H7 (cell line): ENCODE results near the gene PROP1. TPM values are rescaled to one million over a fixed set of nuclear protein-coding genes. Genes with fewer than 3 reads are reported as not detected.
"Not testable (repeated sequence)": the region's sequence is repeated elsewhere in the genome, so short reads cannot be mapped to it uniquely, and the experiment has no call there.

Experiments
- DNase-seq: peaks from one replicate; pipeline ENCODE4 v3.0.0; 2012
- H3K27me3 ChIP-seq: 2 replicates; pipeline ENCODE4 v1.6.0; 2011; ENCODE audit warnings: mild to moderate bottlenecking, low read length; ENCODE audit not compliant: control insufficient read depth, insufficient read depth
- H3K36me3 ChIP-seq: replicated peaks from 2 replicates; pipeline ENCODE4 v1.5.1; 2011; ENCODE audit warnings: low read length; ENCODE audit not compliant: control insufficient read depth, insufficient read depth
- H3K4me3 ChIP-seq: 2 replicates; pipeline ENCODE4 v1.5.1; 2011; ENCODE audit warnings: low read depth, mild to moderate bottlenecking, control low read depth, low read length, moderate library complexity; ENCODE audit not compliant: insufficient read depth
- total RNA-seq: library from RNA; depleted of rRNA; stranded (reverse); fragments of >200 nt; shearing (Covaris generic); gene quantifications from 2 replicates; pipeline ENCODE4 v1.2.3, GENCODE V29; 2014

Gene PROP1
- total RNA-seq, 1 experiment from 2014 or later: not detected

- no peaks in the 10 kb centered on the region for H3K27me3 ChIP-seq
- peak; percentile 16 for DNase-seq
- no peak overlapping the region for H3K4me3 ChIP-seq
Measured at GRCh38 chr5:177968661-177969211, 27.3 kb downstream of the PROP1 start.

DNA sequence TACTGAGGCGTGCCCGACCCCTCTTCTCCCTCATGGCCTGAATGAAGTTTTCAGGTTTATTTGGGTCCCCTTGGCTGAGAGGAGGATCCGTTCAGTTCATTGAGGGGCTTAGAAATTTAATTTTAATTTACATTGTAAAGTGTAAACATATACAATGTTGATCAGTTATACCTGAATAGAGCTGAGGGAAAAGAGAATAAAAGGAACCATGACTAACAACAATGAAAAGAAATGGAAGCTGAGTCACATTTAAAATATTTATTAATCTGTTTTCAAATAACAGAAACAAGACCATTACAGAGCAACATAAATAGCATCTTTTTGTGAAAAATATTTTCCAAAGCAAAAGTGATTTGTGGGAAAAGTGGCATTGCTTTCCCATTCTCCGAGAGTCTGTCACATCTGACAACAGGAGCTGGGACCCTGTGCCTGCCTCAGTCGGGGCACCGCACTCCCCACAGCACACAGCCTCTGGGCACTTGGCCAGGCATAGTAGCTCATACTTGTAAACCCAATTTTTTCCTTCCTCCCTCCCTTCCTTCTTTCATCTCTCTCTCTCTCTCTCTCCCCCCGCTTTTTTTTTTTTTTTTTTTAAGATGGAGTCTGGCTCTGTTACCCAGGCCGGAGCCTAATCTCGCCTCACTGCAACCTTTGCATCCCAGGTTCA, 28.7 kb downstream of the PROP1 start:
- Histone ChIP-seq H3K4me3 (no peak overlapping the region), H3K27me3 (no peaks in the 10 kb centered on the region), H3K36me3 (no peaks in the 10 kb centered on the region)
- peak; percentile 10 for DNase-seq

More at GRCh38 chr5:177968661-177969211, 27.3 kb downstream of the PROP1 start:
- no peaks in the 10 kb centered on the region for H3K36me3 ChIP-seq

DNA sequence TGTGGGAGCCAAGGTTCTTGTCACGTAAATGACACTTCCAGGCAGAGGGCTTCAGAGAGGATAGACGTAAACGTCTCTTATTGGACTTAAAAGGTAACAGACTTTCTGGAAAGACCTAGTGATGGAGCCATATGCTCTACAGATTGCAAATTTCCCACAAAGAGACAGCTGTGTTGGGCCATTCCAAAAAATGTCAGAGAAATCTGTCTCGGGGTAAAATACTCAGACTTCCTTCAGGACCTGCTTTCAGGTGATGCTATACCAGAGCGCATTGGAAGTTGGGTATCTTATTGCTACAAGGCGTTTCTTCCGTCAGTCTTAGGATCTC, 29.2 kb downstream of the PROP1 start:
- Histone ChIP-seq H3K36me3 (no peaks in the 10 kb centered on the region), H3K27me3 (no peaks in the 10 kb centered on the region), H3K4me3 (no peak overlapping the region)
- peak; percentile 24 for DNase-seq

DNA sequence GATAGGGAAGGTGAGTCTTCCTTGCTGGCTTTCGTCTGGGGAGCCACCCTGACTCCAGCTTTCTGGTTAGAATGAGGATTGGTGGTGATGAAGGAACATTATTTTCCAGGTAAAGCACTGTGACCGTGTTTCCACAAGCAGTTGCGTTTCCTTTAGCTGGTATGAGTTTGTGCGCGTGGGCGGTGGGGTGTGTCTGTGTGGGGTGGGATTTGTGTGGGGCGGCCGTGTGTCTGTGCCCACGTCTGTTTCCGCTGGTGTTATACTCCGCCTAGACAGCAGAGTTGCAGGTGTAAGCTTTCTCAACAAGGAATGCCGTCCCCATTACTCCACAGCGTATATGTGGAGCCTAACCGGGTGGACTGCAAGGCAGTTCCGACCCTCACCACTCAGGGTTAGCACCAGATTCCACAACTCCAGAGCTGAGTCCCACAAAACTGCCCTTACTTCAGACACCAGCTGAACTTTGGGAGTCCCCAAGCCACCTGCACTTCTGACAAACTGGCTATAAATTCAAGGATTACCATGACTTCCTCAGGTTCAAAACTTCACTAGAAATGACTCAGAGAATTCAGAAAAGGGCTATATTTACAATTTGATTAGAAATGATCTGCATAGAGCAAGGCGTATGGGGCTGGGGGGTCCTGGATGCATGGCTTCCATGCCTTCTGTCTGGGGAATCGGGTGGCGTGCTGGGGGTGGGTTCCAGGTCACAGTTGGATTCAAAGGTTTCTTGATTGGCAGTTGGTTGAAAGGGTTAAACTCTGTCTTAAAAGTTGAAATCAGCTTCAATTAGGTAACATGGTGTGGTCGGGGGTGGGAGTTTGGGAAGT, 29.8 kb downstream of the PROP1 start:
- Histone ChIP-seq H3K4me3 (no peak overlapping the region), H3K27me3 (no peaks in the 10 kb centered on the region), H3K36me3 (no peaks in the 10 kb centered on the region)
- peak; percentile 28 for DNase-seq

GRCh38 chr5:177964471-177964870, 31.6 kb downstream of the PROP1 start:
- peak; percentile 10 for DNase-seq
- Histone ChIP-seq H3K4me3 (no peak overlapping the region), H3K27me3 (no peaks in the 10 kb centered on the region), H3K36me3 (no peaks in the 10 kb centered on the region; the same call in none of the 2 replicates)

- no peaks in the 10 kb centered on the region; the same call in none of the 2 replicates for H3K36me3 ChIP-seq
- peak; percentile 11 for DNase-seq
- H3K27me3 ChIP-seq: no peaks in the 10 kb centered on the region
- H3K4me3 ChIP-seq: no peak overlapping the region
Measured at GRCh38 chr5:177963966-177964365, 32.1 kb downstream of the PROP1 start.

DNA sequence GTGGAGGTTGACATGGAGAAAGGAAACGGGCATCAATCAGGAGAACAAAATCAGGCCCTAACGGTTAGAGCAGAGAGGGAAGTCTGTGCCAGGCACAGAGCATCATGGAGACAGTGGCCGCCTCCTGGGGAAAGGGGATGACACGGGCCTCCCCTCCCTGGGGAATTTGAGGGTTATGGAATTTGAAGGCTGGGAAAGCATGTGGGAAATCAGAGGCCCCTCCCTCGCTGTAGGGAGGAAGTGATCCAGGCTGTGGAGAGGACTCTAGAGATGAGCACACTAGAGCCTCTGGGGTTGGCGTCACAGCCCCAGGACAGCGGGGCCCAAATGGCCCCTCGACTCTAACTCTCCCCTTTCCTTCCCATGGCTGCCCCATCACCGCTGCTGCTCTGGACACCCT, 36.7 kb downstream of the PROP1 start:
- Histone ChIP-seq H3K36me3 (no peaks in the 10 kb centered on the region; the same call in none of the 2 replicates), H3K27me3 (no peaks in the 10 kb centered on the region), H3K4me3 (no peak overlapping the region)
- DNase-seq: peak; percentile 72

- peak; percentile 90 for DNase-seq
- Histone ChIP-seq H3K27me3 (no peaks in the 10 kb centered on the region), H3K36me3 (no peaks in the 10 kb centered on the region; the same call in none of the 2 replicates), H3K4me3 (no peak overlapping the region)
Measured at GRCh38 chr5:177958696-177959095, 37.3 kb downstream of the PROP1 start.

GRCh38 chr5:177957241-177957640, 38.8 kb downstream of the PROP1 start:
- DNase-seq: peak; percentile 7
- Histone ChIP-seq H3K4me3 (no peak overlapping the region), H3K27me3 (no peaks in the 10 kb centered on the region), H3K36me3 (no peaks in the 10 kb centered on the region; the same call in none of the 2 replicates)

GRCh38 chr5:177953101-177953500, 42.9 kb downstream of the PROP1 start:
- not testable (repeated sequence) for DNase-seq, H3K4me3 ChIP-seq, H3K27me3 ChIP-seq, H3K36me3 ChIP-seq

DNA sequence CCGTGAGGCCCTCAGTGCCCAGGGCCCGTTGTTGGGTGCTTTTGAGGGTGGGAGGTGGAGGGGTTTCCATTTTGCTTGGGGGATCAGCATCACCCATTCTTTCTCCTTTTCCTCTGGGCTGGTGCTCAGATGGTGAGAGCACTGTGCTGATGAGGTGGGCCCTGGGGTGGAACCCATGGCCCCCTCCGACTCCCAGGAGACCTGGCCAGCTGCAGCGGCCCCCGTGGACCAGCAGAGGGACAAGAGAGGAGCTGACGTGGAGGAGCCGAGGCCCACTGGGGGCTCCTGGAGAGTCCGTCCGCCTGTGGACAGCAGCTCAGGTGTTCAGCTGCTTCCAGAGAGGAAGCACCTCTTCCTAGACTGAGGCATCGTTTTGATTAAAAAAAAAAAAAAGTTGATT, 46.4 kb downstream of the PROP1 start:
- not testable (repeated sequence) for H3K36me3 ChIP-seq, H3K27me3 ChIP-seq, H3K4me3 ChIP-seq, DNase-seq

- not testable (repeated sequence) for DNase-seq, H3K27me3 ChIP-seq, H3K36me3 ChIP-seq, H3K4me3 ChIP-seq
Measured at GRCh38 chr5:177949065-177949464, 47.0 kb downstream of the PROP1 start.

GRCh38 chr5:177947912-177948311, 48.1 kb downstream of the PROP1 start:
- not testable (repeated sequence) for H3K36me3 ChIP-seq, H3K4me3 ChIP-seq, DNase-seq, H3K27me3 ChIP-seq

DNA sequence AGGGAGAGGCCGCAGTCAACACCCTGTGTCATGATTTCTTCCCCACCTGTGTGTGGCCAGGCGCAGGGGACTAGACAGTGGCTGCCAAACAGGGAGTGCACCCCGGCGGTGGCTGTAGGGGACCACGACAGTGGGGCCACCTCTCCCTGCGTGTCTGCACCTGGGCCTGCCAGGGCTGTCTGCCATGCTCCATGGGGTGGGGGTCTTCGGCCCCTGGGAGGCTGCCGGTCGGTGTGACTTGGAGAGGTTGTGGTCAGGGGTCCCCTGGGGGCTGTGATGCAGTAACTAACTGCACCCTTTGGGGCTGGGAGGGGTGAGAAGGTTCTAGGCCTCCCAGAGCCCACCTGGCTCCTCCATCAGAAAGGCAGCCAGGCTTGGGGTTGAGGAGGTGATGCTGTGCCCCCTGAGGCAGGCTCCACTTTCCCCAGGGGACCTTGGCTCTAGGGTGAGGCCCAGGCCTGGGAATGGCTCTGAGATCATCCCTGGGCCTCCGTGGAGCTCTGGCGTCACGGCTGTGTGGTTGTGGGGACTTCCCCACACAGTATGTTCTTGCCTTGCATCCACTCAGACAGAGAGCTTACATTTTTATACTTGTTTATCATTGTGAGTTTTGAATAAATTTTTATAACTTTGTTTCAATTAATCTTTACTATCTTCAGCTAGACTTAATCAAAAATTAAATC, 50.3 kb downstream of the PROP1 start:
- not testable (repeated sequence) for H3K27me3 ChIP-seq, DNase-seq, H3K36me3 ChIP-seq, H3K4me3 ChIP-seq
